HCT116 (cell line): Measurements from ENCODE around the gene ABL1. TPM values are rescaled to one million over a fixed set of nuclear protein-coding genes. Genes with fewer than 3 reads are reported as not detected.

Source experiments
- ATAC-seq: fragments of 200-7000 bp; cut with Tn5 transposase; 2 replicates; pipeline ENCODE4 v1.9.1; 2020; ENCODE audit warnings: mild to moderate bottlenecking, moderate library complexity
- BruUV-seq: library from RNA; stranded (reverse); fragments of 400-500 nt; replicated peaks from 2 replicates; lab custom pipeline; 2021; lab: Mats Ljungman, UMichigan
- CTCF ChIA-PET: fragments of 300-600 bp; sonication (Branson Sonifier 250); formaldehyde crosslinking; loops from one replicate; lab custom pipeline; 2021; ENCODE audit warnings: antibody characterized with exemption; lab: Charles Lee
- POLR2A ChIA-PET: fragments of 300-600, 350-600 bp; sonication (Branson Sonifier 250); formaldehyde crosslinking; loops from one replicate; lab custom pipeline; 2021; ENCODE audit warnings: antibody characterized with exemption; lab: Charles Lee
- RAD21 ChIA-PET, 2 experiments: fragments of 300-600 bp; sonication (Branson Sonifier 250); formaldehyde crosslinking; loops; one replicate each; lab custom pipeline; 2023; ENCODE audit warnings: low total read pairs in 2 of 2; ENCODE audit not compliant: uncharacterized antibody in 2 of 2, unreplicated experiment in 2 of 2, low non-redundant PET in 1 of 2; lab: Charles Lee
- DNase-seq: peaks from one replicate; pipeline ENCODE4 v3.0.0-alpha.2; 2010; ENCODE audit warnings: low read depth, low spot score
- H2AFZ ChIP-seq: fragments of 200-600 bp; shearing (Covaris generic), sonication (generic); 2 replicates; pipeline ENCODE4 v1.6.1; 2017; ENCODE audit warnings: low read depth, mixed run types, mixed read lengths, antibody characterized with exemption, low read length; ENCODE audit not compliant: poor library complexity, severe bottlenecking
- H3K27ac ChIP-seq: 2 replicates; pipeline ENCODE4 v1.5.1; 2012; ENCODE audit warnings: low read depth, low read length
- H3K27me3 ChIP-seq: fragments of 200-600 bp; sonication (generic); 2 replicates; pipeline ENCODE4 v1.6.1; 2016; ENCODE audit warnings: mixed run types, low read length, mixed read lengths; ENCODE audit not compliant: insufficient read depth
- H3K36me3 ChIP-seq, 2 experiments: fragments of 200-500 bp in 1 of 2; fragments of 200-600 bp in 1 of 2; sonication (Bioruptor generic) in 1 of 2; sonication (generic) in 1 of 2; 2 replicates each; pipeline versions ENCODE4 v1.5.1 to v1.6.1; 2014 to 2016; ENCODE audit warnings: low read length in 2 of 2, inconsistent platforms in 1 of 2, mixed read lengths in 1 of 2, mixed run types in 1 of 2; ENCODE audit not compliant: insufficient read depth in 2 of 2, control insufficient read depth in 1 of 2
- H3K4me1 ChIP-seq, 2 experiments: fragments of 200-600 bp in 1 of 2; sonication (generic) in 1 of 2; 2 replicates each; pipeline versions ENCODE4 v1.5.1 to v1.6.1; 2012 to 2017; ENCODE audit warnings: low read length in 2 of 2, inconsistent platforms in 1 of 2, mild to moderate bottlenecking in 1 of 2, mixed read lengths in 1 of 2, mixed run types in 1 of 2, moderate library complexity in 1 of 2; ENCODE audit not compliant: insufficient read depth in 2 of 2, control insufficient read depth in 1 of 2
- H3K4me2 ChIP-seq: fragments of 200-600 bp; sonication (generic); 2 replicates; pipeline ENCODE4 v1.6.1; 2017; ENCODE audit warnings: mixed run types, low read length, mixed read lengths
- H3K4me3 ChIP-seq, 2 experiments: fragments of 200-600 bp in 1 of 2; sonication (generic) in 1 of 2; replicated peaks in 1 of 2; 2 replicates each; pipeline ENCODE4 v1.5.1; 2011 to 2016; ENCODE audit warnings: low read length in 2 of 2, control low read depth in 1 of 2, low read depth in 1 of 2, mild to moderate bottlenecking in 1 of 2, mixed read lengths in 1 of 2, mixed run types in 1 of 2
- H3K79me2 ChIP-seq: fragments of 200-600 bp; sonication (generic); 2 replicates; pipeline ENCODE4 v1.6.1; 2017; ENCODE audit warnings: mild to moderate bottlenecking, mixed run types, low read length, moderate library complexity, mixed read lengths; ENCODE audit not compliant: insufficient read depth
- H3K9ac ChIP-seq: fragments of 200-600 bp; sonication (generic); 2 replicates; pipeline ENCODE4 v1.6.1; 2016; ENCODE audit warnings: low read length, mixed read lengths
- H3K9me2 ChIP-seq: fragments of 200-600 bp; sonication (generic), shearing (Covaris generic); 2 replicates; pipeline ENCODE4 v1.6.1; 2017; ENCODE audit warnings: mixed run types, mild to moderate bottlenecking, moderate library complexity; ENCODE audit not compliant: insufficient read depth
- H3K9me3 ChIP-seq, 2 experiments: fragments of 200-500 bp in 1 of 2; fragments of 200-600 bp in 1 of 2; sonication (Bioruptor generic) in 1 of 2; sonication (generic) in 1 of 2; 2 replicates each; pipeline ENCODE4 v1.6.1; 2014 to 2017; ENCODE audit warnings: low read length in 2 of 2, mixed read lengths in 2 of 2, inconsistent platforms in 1 of 2, low read depth in 1 of 2, mild to moderate bottlenecking in 1 of 2, mixed run types in 1 of 2, moderate library complexity in 1 of 2; ENCODE audit not compliant: control insufficient read depth in 1 of 2, insufficient read depth in 1 of 2
- H4K20me1 ChIP-seq: fragments of 200-600 bp; sonication (generic), shearing (Covaris generic); 2 replicates; pipeline ENCODE4 v1.6.1; 2017; ENCODE audit warnings: mixed run types, mild to moderate bottlenecking, moderate library complexity; ENCODE audit not compliant: insufficient read depth
- CBX3 ChIP-seq: IDR thresholded peaks from 2 replicates; pipeline ENCODE4 v1.6.1; 2012; ENCODE audit warnings: low read depth
- CEBPB ChIP-seq: IDR thresholded peaks from 2 replicates; pipeline ENCODE4 v1.6.1; 2012; ENCODE audit warnings: low read depth
- EZH2 ChIP-seq: fragments of 200-600 bp; sonication (generic); IDR thresholded peaks from 2 replicates; pipeline ENCODE4 v1.6.1; 2017; ENCODE audit warnings: antibody characterized with exemption, mixed run types
- EZH2phosphoT487 ChIP-seq: fragments of 200-600 bp; IDR thresholded peaks from 2 replicates; pipeline ENCODE4 v1.6.1; 2018; ENCODE audit warnings: antibody characterized with exemption, borderline replicate concordance
- JUND ChIP-seq: IDR thresholded peaks from 2 replicates; pipeline ENCODE4 v1.6.1; 2012
- SP1 ChIP-seq: IDR thresholded peaks from 2 replicates; pipeline ENCODE4 v1.6.1; 2012; ENCODE audit warnings: low read depth
- SRF ChIP-seq: IDR thresholded peaks from 2 replicates; pipeline ENCODE4 v1.6.1; 2012; ENCODE audit warnings: low read depth
- ZFX ChIP-seq: fragments of 450-650 bp; IDR thresholded peaks from 2 replicates; pipeline ENCODE4 v1.6.1; 2017
- intact Hi-C: fragments of 100-400 bp; cut with micrococcal nuclease; formaldehyde crosslinking; loops from 2 replicates; pipeline ENCODE4 v1.10.0; 2022
- total RNA-seq: library from RNA; stranded (reverse); gene quantifications from one replicate; pipeline ENCODE4 v1.2.1, GENCODE V29; 2021; ENCODE audit not compliant: unreplicated experiment
- TF ChIP-seq, protein P1 (sequence below): IDR thresholded peaks from 2 replicates; pipeline ENCODE4 v1.6.1; 2011; ENCODE audit warnings: mild to moderate bottlenecking, low read length, moderate library complexity; ENCODE audit not compliant: insufficient replicate concordance; ENCODE audit errors: extremely low read depth

The ABL1 gene
- total RNA-seq, 1 experiment from 2014 or later, result 54.7 TPM

- H3K4me2 ChIP-seq, result no peak overlapping the region
- H3K4me3 ChIP-seq, result no peak overlapping the region
- ChIA-PET RAD21 (no interaction called here), POLR2A (no interaction called here), CTCF (no interaction called here)
- no peaks in the 10 kb centered on the region; a peak in 1 of 4 replicates for H3K4me1 ChIP-seq
- no peaks in the 10 kb centered on the region for H3K9me3 ChIP-seq
- no peak for TF ChIP-seq EZH2
- no peaks in the 10 kb centered on the region for H4K20me1 ChIP-seq
- H3K79me2 ChIP-seq, result no peaks in the 10 kb centered on the region
- H3K9ac ChIP-seq, result no peak overlapping the region
- intact Hi-C loops, result no loop called here
- BruUV-seq, result no TSS peak
- H3K9me2 ChIP-seq, result no peaks in the 10 kb centered on the region
- H3K36me3 ChIP-seq, result peaks cover 10 to 29% of the 10 kb centered on the region in 2 experiments; a peak in 3 of 4 replicates
- H2AFZ ChIP-seq, result no peak overlapping the region
- no peak overlapping the region for H3K27ac ChIP-seq
- ATAC-seq (no peak), DNase-seq (no peak)
- no peaks in the 10 kb centered on the region for H3K27me3 ChIP-seq
These were observed 49.1 kb downstream of the ABL1 start for GRCh38 chr9:130884111-130884531.

GRCh38 chr9:130884542-130885483, 49.8 kb downstream of the ABL1 start:
- no peaks in the 10 kb centered on the region for H3K9me3 ChIP-seq
- H3K4me3 ChIP-seq, result no peak overlapping the region
- H4K20me1 ChIP-seq, result no peaks in the 10 kb centered on the region
- H3K27ac ChIP-seq, result no peak overlapping the region; the same call in 1 of the 2 replicates
- H3K36me3 ChIP-seq, result peaks cover 4 to 22% of the 10 kb centered on the region in 2 experiments; a peak in 3 of 4 replicates
- H2AFZ ChIP-seq, result no peak overlapping the region
- ChIA-PET RAD21 (no interaction called here), POLR2A (interaction anchor here (0.9 kb wide), 1 partner anchor 111 kb away, joined by 3 read pairs; no protein-coding TSS in a partner anchor), CTCF (interaction anchor here (1.2 kb wide), 1 partner anchor 19 kb away, joined by 7 read pairs; no protein-coding TSS in a partner anchor)
- no peaks in the 10 kb centered on the region; a peak in 1 of 4 replicates for H3K4me1 ChIP-seq
- no TSS peak for BruUV-seq
- H3K79me2 ChIP-seq, result no peaks in the 10 kb centered on the region
- DNase-seq (no peak), ATAC-seq (no peak)
- no peaks in the 10 kb centered on the region for H3K27me3 ChIP-seq
- intact Hi-C loops, result no loop called here
- H3K9ac ChIP-seq, result no peak overlapping the region
- TF ChIP-seq EZH2phosphoT487, result no peak
- TF ChIP-seq JUND, result no peak
- no peak for TF ChIP-seq ZFX
- TF ChIP-seq, protein P1, sequence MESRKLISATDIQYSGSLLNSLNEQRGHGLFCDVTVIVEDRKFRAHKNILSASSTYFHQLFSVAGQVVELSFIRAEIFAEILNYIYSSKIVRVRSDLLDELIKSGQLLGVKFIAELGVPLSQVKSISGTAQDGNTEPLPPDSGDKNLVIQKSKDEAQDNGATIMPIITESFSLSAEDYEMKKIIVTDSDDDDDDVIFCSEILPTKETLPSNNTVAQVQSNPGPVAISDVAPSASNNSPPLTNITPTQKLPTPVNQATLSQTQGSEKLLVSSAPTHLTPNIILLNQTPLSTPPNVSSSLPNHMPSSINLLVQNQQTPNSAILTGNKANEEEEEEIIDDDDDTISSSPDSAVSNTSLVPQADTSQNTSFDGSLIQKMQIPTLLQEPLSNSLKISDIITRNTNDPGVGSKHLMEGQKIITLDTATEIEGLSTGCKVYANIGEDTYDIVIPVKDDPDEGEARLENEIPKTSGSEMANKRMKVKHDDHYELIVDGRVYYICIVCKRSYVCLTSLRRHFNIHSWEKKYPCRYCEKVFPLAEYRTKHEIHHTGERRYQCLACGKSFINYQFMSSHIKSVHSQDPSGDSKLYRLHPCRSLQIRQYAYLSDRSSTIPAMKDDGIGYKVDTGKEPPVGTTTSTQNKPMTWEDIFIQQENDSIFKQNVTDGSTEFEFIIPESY, result no peak
- TF ChIP-seq SRF, result no peak
- TF ChIP-seq CBX3, result no peak
- no peak for TF ChIP-seq CEBPB
- no peak for TF ChIP-seq SP1
- no peaks in the 10 kb centered on the region for H3K9me2 ChIP-seq
- H3K4me2 ChIP-seq, result no peak overlapping the region
